Measurements from ENCODE around the gene CPEB3. TPM values are rescaled to one million over a fixed set of nuclear protein-coding genes. Genes with fewer than 3 reads are reported as not detected.

CPEB3 gene
- polyA plus RNA-seq, 2 of the 4 experiments (the other 2 are of a cell fraction): 0.37 to 0.41 TPM

- Histone ChIP-seq H3K9me3 (no peaks in the 10 kb centered on the region), H3K27ac (no peak overlapping the region), H3K4me2 (no peak overlapping the region), H3K4me3 (no peak overlapping the region), H3K4me1 (no peaks in the 10 kb centered on the region)
- TF ChIP-seq CBX2 (IDR thresholded peaks at IDR 0.05; ENCODE audit: borderline replicate concordance, low read depth) (no peak), KDM1A (IDR thresholded peaks at IDR 0.05; ENCODE audit: low read depth) (no peak), NFE2L2 (conservative IDR thresholded peaks at IDR 0.05; ENCODE audit: low read length) (no peak), MYC (IDR thresholded peaks at IDR 0.05; ENCODE audit: borderline replicate concordance, low read length) (no peak), MAFK (IDR thresholded peaks at IDR 0.05; ENCODE audit: partially characterized antibody) (no peak), POLR2A (IDR thresholded peaks at IDR 0.05; ENCODE audit: low read length) (no peak), ZC3H11A (IDR thresholded peaks at IDR 0.05) (no peak), SMC3 (IDR thresholded peaks at IDR 0.05) (no peak), CHD4 (IDR thresholded peaks at IDR 0.05; ENCODE audit: borderline replicate concordance) (no peak), HDAC2 (IDR thresholded peaks at IDR 0.05) (no peak), JUN (IDR thresholded peaks at IDR 0.05) (no peak), ZNF302 (CRISPR knock-in tag; IDR thresholded peaks at IDR 0.05) (no peak), HES2 (IDR thresholded peaks at IDR 0.05) (no peak)
- ATAC-seq: no peak
- WGBS (ENCODE audit: missing lambda C conversion rate): 86% methylated on average over 5 of the region's 5 CpGs
- no peak for DNase-seq (ENCODE audit: low read depth in 1 of 2, low spot score in 1 of 2)
- ChIA-PET CTCF (no interaction called here), POLR2A (no interaction called here)
- no peak for FAIRE-seq
Observed at GRCh38 chr10:92175164-92175563, 115.7 kb downstream of the CPEB3 start.

GRCh38 chr10:92173996-92174395 is 116.9 kb downstream of the CPEB3 start:
- H3K9me3 ChIP-seq: no peaks in the 10 kb centered on the region
- no peaks in the 10 kb centered on the region for H3K4me1 ChIP-seq
- ChIA-PET POLR2A (no interaction called here), CTCF (no interaction called here)
- H3K4me2 ChIP-seq: no peak overlapping the region
- ATAC-seq: no peak
- no peak for DNase-seq (ENCODE audit: low read depth in 1 of 2, low spot score in 1 of 2)
- no peak for FAIRE-seq
- H3K27ac ChIP-seq: no peak overlapping the region
- TF ChIP-seq HMGXB4 (CRISPR knock-in tag; IDR thresholded peaks at IDR 0.05; ENCODE audit: borderline replicate concordance) (no peak), HOXB5 (CRISPR knock-in tag; IDR thresholded peaks at IDR 0.05) (no peak), REST (IDR thresholded peaks at IDR 0.05) (no peak), POLR2A (IDR thresholded peaks at IDR 0.05; ENCODE audit: low read length) (no peak), ATOH8 (CRISPR knock-in tag; IDR thresholded peaks at IDR 0.05; ENCODE audit: low read depth) (no peak), RAD21 (conservative IDR thresholded peaks at IDR 0.05 in 1 of 2, IDR thresholded peaks at IDR 0.05 in 1 of 2) (no peak), EHMT2 (IDR thresholded peaks at IDR 0.05; ENCODE audit: low read depth) (no peak), RNF2 (IDR thresholded peaks at IDR 0.05; ENCODE audit: borderline replicate concordance, low read depth) (no peak), EHF (CRISPR knock-in tag; IDR thresholded peaks at IDR 0.05) (no peak), PHF8 (IDR thresholded peaks at IDR 0.05; ENCODE audit: borderline replicate concordance, low read depth) (no peak), FOXS1 (CRISPR knock-in tag; IDR thresholded peaks at IDR 0.05) (no peak), MAFK (IDR thresholded peaks at IDR 0.05; ENCODE audit: partially characterized antibody) (no peak), ZC3H11A (IDR thresholded peaks at IDR 0.05) (no peak), CTCF (IDR thresholded peaks at IDR 0.05) (no peak)
- no peak overlapping the region for H3K4me3 ChIP-seq
